Stimulated activated effector memory CD8-positive, alpha-beta T cell treated with anti-CD3 and anti-CD28 coated beads, Interleukin-12 subunit alpha, Interleukin-12 subunit beta, amount 100 ng/mL, for 72 hours (primary cell): ENCODE data around the gene CNNM4.
A peak's percentile ranks its signal among the peaks of the same experiment; 100 is the strongest.

Experiments used
- ATAC-seq: fragments of 150-1000 bp; cut with Tn5 transposase; 2 replicates; pipeline ENCODE4 v1.10.0; 2021
- DNase-seq, 2 donors: peaks; one replicate each; pipeline ENCODE4 v3.0.0; 2021 to 2022; ENCODE audit warnings: low spot score in 2 of 2
- H3K27ac Mint-ChIP-seq: one replicate; pipeline ENCODE4 v1.8.0; 2022; ENCODE audit warnings: mild to moderate bottlenecking, mixed read lengths
- H3K36me3 Mint-ChIP-seq: one replicate; pipeline ENCODE4 v1.8.0; 2022; ENCODE audit warnings: mild to moderate bottlenecking, mixed read lengths
- H3K4me1 Mint-ChIP-seq: one replicate; pipeline ENCODE4 v1.8.0; 2022; ENCODE audit warnings: mixed read lengths
- H3K4me3 Mint-ChIP-seq: one replicate; pipeline ENCODE4 v1.8.0; 2022; ENCODE audit warnings: mild to moderate bottlenecking, mixed read lengths
- H3K9me3 Mint-ChIP-seq: one replicate; pipeline ENCODE4 v1.8.0; 2022; ENCODE audit warnings: mixed read lengths

Gene CNNM4

GRCh38 chr2:96859681-96860064 lies 99.0 kb downstream of the CNNM4 start:
- Mint-ChIP-seq H3K27ac (peak overlapping the region; percentile 77), H3K4me3 (peak overlapping the region; percentile 73), H3K4me1 (peaks cover 47% of the 10 kb centered on the region), H3K36me3 (peaks cover 51% of the 10 kb centered on the region), H3K9me3 (no peaks in the 10 kb centered on the region)
- no peak for DNase-seq
- ATAC-seq = no peak

GRCh38 chr2:96860065-96861029 lies 99.6 kb downstream of the CNNM4 start:
- Mint-ChIP-seq H3K4me3 (no peak overlapping the region), H3K4me1 (peaks cover 41% of the 10 kb centered on the region), H3K36me3 (peaks cover 55% of the 10 kb centered on the region), H3K9me3 (no peaks in the 10 kb centered on the region), H3K27ac (peak overlapping the region; percentile 77)
- ATAC-seq = no peak
- no peak for DNase-seq

- DNase-seq (no peak), ATAC-seq (no peak)
- Mint-ChIP-seq H3K4me3 (no peak overlapping the region), H3K4me1 (peaks cover 40% of the 10 kb centered on the region), H3K27ac (no peak overlapping the region), H3K36me3 (peaks cover 60% of the 10 kb centered on the region), H3K9me3 (no peaks in the 10 kb centered on the region)
Measured at GRCh38 chr2:96861074-96861473, 100.4 kb downstream of the CNNM4 start.
